Dendritic cell treated with granulocyte-macrophage colony-stimulating factor and Interleukin-4, amounts not matched to agents 40 ng/mL and 50 ng/mL, for 4 days (primary cell): Measurements from ENCODE around the gene CORO2A.

Experiments
- H3K27ac Mint-ChIP-seq: one replicate; pipeline ENCODE4 v1.8.0; 2022; ENCODE audit warnings: mild to moderate bottlenecking, mixed read lengths
- H3K27me3 Mint-ChIP-seq: one replicate; pipeline ENCODE4 v1.8.0; 2022; ENCODE audit warnings: mild to moderate bottlenecking, mixed read lengths
- H3K36me3 Mint-ChIP-seq: one replicate; pipeline ENCODE4 v1.8.0; 2022; ENCODE audit warnings: low read depth, mixed read lengths
- H3K4me1 Mint-ChIP-seq: one replicate; pipeline ENCODE4 v1.8.0; 2022; ENCODE audit warnings: low read depth, mixed read lengths
- H3K4me3 Mint-ChIP-seq: one replicate; pipeline ENCODE4 v1.8.0; 2022; ENCODE audit warnings: mild to moderate bottlenecking, moderate library complexity, mixed read lengths
- H3K9me3 Mint-ChIP-seq: one replicate; pipeline ENCODE4 v1.8.0; 2022; ENCODE audit warnings: mixed read lengths
- intact Hi-C: fragments of 100-400 bp; cut with micrococcal nuclease; formaldehyde crosslinking; loops from one replicate; pipeline ENCODE4 v1.15.0; 2022

Gene CORO2A

GRCh38 chr9:98191671-98192502 lies 550 bp downstream of the CORO2A start:
- peak overlapping the region; percentile 82 for H3K4me3 Mint-ChIP-seq
- intact Hi-C loops, result loop anchor here (5.0 kb wide), 1 partner anchor 75 kb away; the partner anchor contains the start of gene TRIM14
- peak overlapping the region; percentile 83 for H3K27ac Mint-ChIP-seq

GRCh38 chr9:98191181-98191608 lies 1.2 kb downstream of the CORO2A start:
- Mint-ChIP-seq H3K4me3 (peak overlapping the region; percentile 82), H3K9me3 (no peaks in the 10 kb centered on the region), H3K27ac (no peak overlapping the region), H3K36me3 (peaks cover 4% of the 10 kb centered on the region), H3K4me1 (peaks cover 37% of the 10 kb centered on the region), H3K27me3 (peaks cover 7% of the 10 kb centered on the region)
- intact Hi-C loops, result loop anchor here (5.0 kb wide), 1 partner anchor 74 kb away; the partner anchor contains the start of gene TRIM14

More at GRCh38 chr9:98191671-98192502, 550 bp downstream of the CORO2A start:
- peaks cover 8% of the 10 kb centered on the region for H3K36me3 Mint-ChIP-seq
- peaks cover 37% of the 10 kb centered on the region for H3K4me1 Mint-ChIP-seq
- peaks cover 7% of the 10 kb centered on the region for H3K27me3 Mint-ChIP-seq
- H3K9me3 Mint-ChIP-seq, result no peaks in the 10 kb centered on the region

- no peaks in the 10 kb centered on the region for H3K9me3 Mint-ChIP-seq
- intact Hi-C loops, result loop anchor here (5.0 kb wide), 1 partner anchor 73 kb away; the partner anchor contains the start of gene TRIM14
- no peak overlapping the region for H3K27ac Mint-ChIP-seq
- no peak overlapping the region for H3K4me3 Mint-ChIP-seq
- peaks cover 42% of the 10 kb centered on the region for H3K4me1 Mint-ChIP-seq
- peaks cover 4% of the 10 kb centered on the region for H3K36me3 Mint-ChIP-seq
- H3K27me3 Mint-ChIP-seq, result peaks cover 7% of the 10 kb centered on the region
These were observed 1.7 kb downstream of the CORO2A start for GRCh38 chr9:98190757-98191105.

- Mint-ChIP-seq H3K36me3 (no peaks in the 10 kb centered on the region), H3K4me1 (peaks cover 51% of the 10 kb centered on the region), H3K9me3 (no peaks in the 10 kb centered on the region), H3K4me3 (no peak overlapping the region), H3K27me3 (peaks cover 4% of the 10 kb centered on the region), H3K27ac (no peak overlapping the region)
- intact Hi-C loops, result no loop called here
These were observed 3.0 kb downstream of the CORO2A start for GRCh38 chr9:98189412-98189811.

- Mint-ChIP-seq H3K27ac (peak overlapping the region; percentile 6), H3K4me3 (no peak overlapping the region), H3K4me1 (peaks cover 41% of the 10 kb centered on the region), H3K36me3 (no peaks in the 10 kb centered on the region), H3K27me3 (peaks cover 4% of the 10 kb centered on the region), H3K9me3 (no peaks in the 10 kb centered on the region)
- intact Hi-C loops, result no loop called here
These were observed 4.5 kb downstream of the CORO2A start for GRCh38 chr9:98187926-98188325.

GRCh38 chr9:98186236-98186635 lies 6.2 kb downstream of the CORO2A start:
- H3K9me3 Mint-ChIP-seq, result no peaks in the 10 kb centered on the region
- H3K27ac Mint-ChIP-seq, result no peak overlapping the region
- intact Hi-C loops, result no loop called here
- H3K4me3 Mint-ChIP-seq, result no peak overlapping the region
- H3K27me3 Mint-ChIP-seq, result no peaks in the 10 kb centered on the region
- H3K4me1 Mint-ChIP-seq, result peaks cover 48% of the 10 kb centered on the region
- H3K36me3 Mint-ChIP-seq, result no peaks in the 10 kb centered on the region

- Mint-ChIP-seq H3K27ac (no peak overlapping the region), H3K4me3 (no peak overlapping the region), H3K4me1 (peaks cover 43% of the 10 kb centered on the region), H3K36me3 (no peaks in the 10 kb centered on the region), H3K27me3 (no peaks in the 10 kb centered on the region), H3K9me3 (no peaks in the 10 kb centered on the region)
- intact Hi-C loops, result no loop called here
These were observed 6.7 kb downstream of the CORO2A start for GRCh38 chr9:98185611-98186171.

- no peaks in the 10 kb centered on the region for H3K9me3 Mint-ChIP-seq
- H3K27ac Mint-ChIP-seq, result peak overlapping the region; percentile 3
- H3K36me3 Mint-ChIP-seq, result no peaks in the 10 kb centered on the region
- H3K27me3 Mint-ChIP-seq, result no peaks in the 10 kb centered on the region
- peaks cover 45% of the 10 kb centered on the region for H3K4me1 Mint-ChIP-seq
- no peak overlapping the region for H3K4me3 Mint-ChIP-seq
- intact Hi-C loops, result no loop called here
These were observed 7.3 kb downstream of the CORO2A start for GRCh38 chr9:98185021-98185567.

GRCh38 chr9:98184326-98184725 lies 8.1 kb downstream of the CORO2A start:
- Mint-ChIP-seq H3K27me3 (no peaks in the 10 kb centered on the region), H3K4me3 (no peak overlapping the region), H3K4me1 (peaks cover 53% of the 10 kb centered on the region), H3K27ac (peak overlapping the region; percentile 3), H3K36me3 (no peaks in the 10 kb centered on the region), H3K9me3 (no peaks in the 10 kb centered on the region)
- intact Hi-C loops, result no loop called here

- Mint-ChIP-seq H3K4me3 (no peak overlapping the region), H3K4me1 (peaks cover 44% of the 10 kb centered on the region), H3K9me3 (no peaks in the 10 kb centered on the region), H3K27me3 (no peaks in the 10 kb centered on the region), H3K27ac (no peak overlapping the region), H3K36me3 (no peaks in the 10 kb centered on the region)
- intact Hi-C loops, result no loop called here
These were observed 9.4 kb downstream of the CORO2A start for GRCh38 chr9:98182889-98183599.

- H3K27me3 Mint-ChIP-seq, result no peaks in the 10 kb centered on the region
- no peak overlapping the region for H3K27ac Mint-ChIP-seq
- H3K4me1 Mint-ChIP-seq, result peaks cover 42% of the 10 kb centered on the region
- no peak overlapping the region for H3K4me3 Mint-ChIP-seq
- H3K9me3 Mint-ChIP-seq, result no peaks in the 10 kb centered on the region
- intact Hi-C loops, result no loop called here
- H3K36me3 Mint-ChIP-seq, result no peaks in the 10 kb centered on the region
These were observed 10.2 kb downstream of the CORO2A start for GRCh38 chr9:98182069-98182820.

- H3K27ac Mint-ChIP-seq, result no peak overlapping the region
These were observed 10.7 kb downstream of the CORO2A start for GRCh38 chr9:98181746-98182068.

GRCh38 chr9:98180996-98181395 lies 11.4 kb downstream of the CORO2A start:
- intact Hi-C loops, result no loop called here
- Mint-ChIP-seq H3K4me3 (no peak overlapping the region), H3K4me1 (peaks cover 52% of the 10 kb centered on the region), H3K36me3 (no peaks in the 10 kb centered on the region), H3K9me3 (no peaks in the 10 kb centered on the region), H3K27ac (no peak overlapping the region), H3K27me3 (peaks cover 1% of the 10 kb centered on the region)

More at GRCh38 chr9:98181746-98182068, 10.7 kb downstream of the CORO2A start:
- H3K36me3 Mint-ChIP-seq, result no peaks in the 10 kb centered on the region
- H3K4me3 Mint-ChIP-seq, result no peak overlapping the region
- peaks cover 47% of the 10 kb centered on the region for H3K4me1 Mint-ChIP-seq
- intact Hi-C loops, result no loop called here
- no peaks in the 10 kb centered on the region for H3K9me3 Mint-ChIP-seq
- no peaks in the 10 kb centered on the region for H3K27me3 Mint-ChIP-seq
